ENCODE measurements around the gene LRMDA. TPM values are rescaled to one million over a fixed set of nuclear protein-coding genes. Genes with fewer than 3 reads are reported as not detected.

LRMDA gene
- total and polyA plus RNA-seq, 2 donors (not counting 1 experiment from before 2014, with no cell fraction given), result 0.12 TPM; not detected in 1

GRCh38 chr10:75647675-75648074, 216.3 kb downstream of the LRMDA start:
- Histone ChIP-seq H3K9ac (ENCODE audit: low read length) (no peak overlapping the region), H4K20me1 (ENCODE audit: control insufficient read depth, insufficient read depth, low read length, poor library complexity, severe bottlenecking) (no peaks in the 10 kb centered on the region), H3K4me2 (replicated peaks; ENCODE audit: low read depth, low read length, poor library complexity, severe bottlenecking) (no peak overlapping the region), H3K27ac (ENCODE audit: low read length in 2 of 2) (no peak overlapping the region), H3K79me2 (ENCODE audit: control insufficient read depth, insufficient read depth, low read length) (no peaks in the 10 kb centered on the region), H3K9me3 (ENCODE audit: control extremely low read depth in 1 of 3, control insufficient read depth in 2 of 3, insufficient read depth in 1 of 3, low read length in 2 of 3) (no peaks in the 10 kb centered on the region), H3K4me3 (ENCODE audit: control extremely low read depth in 1 of 5, extremely low read depth in 1 of 5, insufficient read depth in 1 of 5, low read depth in 2 of 5, low read length in 4 of 5) (no peak overlapping the region), H3K27me3 (replicated peaks in 1 of 4; ENCODE audit: control extremely low read depth in 1 of 4, control insufficient read depth in 3 of 4, insufficient read depth in 4 of 4, low read length in 3 of 4) (no peaks in the 10 kb centered on the region), H3K4me1 (ENCODE audit: control insufficient read depth in 2 of 2, insufficient read depth in 2 of 2, low read length in 2 of 2) (no peaks in the 10 kb centered on the region), H2AFZ (ENCODE audit: insufficient read depth, low read depth, low read length, poor library complexity, severe bottlenecking) (no peak overlapping the region), H3K36me3 (replicated peaks in 1 of 2; ENCODE audit: control extremely low read depth in 1 of 2, control insufficient read depth in 1 of 2, extremely low read depth in 1 of 2, insufficient read depth in 2 of 2, low read length in 1 of 2) (no peaks in the 10 kb centered on the region)
- no CpG with 5 or more reads among the region's 3 CpGs for WGBS (ENCODE audit: insufficient coverage)
- H3K9me3 Mint-ChIP-seq (ENCODE audit: insufficient read depth), result no peaks in the 10 kb centered on the region
- H3K4me3 Mint-ChIP-seq, result no peak overlapping the region
- no peak for TF ChIP-seq CTCF (IDR thresholded peaks at IDR 0.05)
- TF ChIP-seq EZH2 (IDR thresholded peaks at IDR 0.05; ENCODE audit: borderline replicate concordance, insufficient read depth, low read depth, low read length, poor library complexity, severe bottlenecking), result no peak
- DNase-seq (no peak), ATAC-seq (ENCODE audit: low read depth) (no peak)
- H3K27ac Mint-ChIP-seq, result no peak overlapping the region
- H3K27me3 Mint-ChIP-seq, result no peaks in the 10 kb centered on the region
- no peaks in the 10 kb centered on the region for H3K4me1 Mint-ChIP-seq
- CTCF ChIA-PET, result no interaction called here
- intact Hi-C loops (cut with micrococcal nuclease), result no loop called here
- POLR2A ChIA-PET, result no interaction called here

- intact Hi-C loops (cut with micrococcal nuclease), result no loop called here
- H3K4me2 ChIP-seq (replicated peaks; ENCODE audit: low read depth, low read length, poor library complexity, severe bottlenecking), result no peak overlapping the region
- no peaks in the 10 kb centered on the region for H3K4me1 Mint-ChIP-seq
- 45% methylated on average over 2 of the region's 3 CpGs for WGBS (ENCODE audit: insufficient coverage)
- no peak overlapping the region for H3K4me3 ChIP-seq (ENCODE audit: control extremely low read depth in 1 of 5, extremely low read depth in 1 of 5, insufficient read depth in 1 of 5, low read depth in 2 of 5, low read length in 4 of 5)
- H3K27me3 ChIP-seq (replicated peaks in 1 of 4; ENCODE audit: control extremely low read depth in 1 of 4, control insufficient read depth in 3 of 4, insufficient read depth in 4 of 4, low read length in 3 of 4), result no peaks in the 10 kb centered on the region
- ATAC-seq (ENCODE audit: low read depth) (no peak), DNase-seq (no peak)
- no peak overlapping the region for H3K4me3 Mint-ChIP-seq
- ChIA-PET CTCF (no interaction called here), POLR2A (no interaction called here)
- no peaks in the 10 kb centered on the region for H3K4me1 ChIP-seq (ENCODE audit: control insufficient read depth in 2 of 2, insufficient read depth in 2 of 2, low read length in 2 of 2)
- H3K27ac Mint-ChIP-seq, result no peak overlapping the region
- H2AFZ ChIP-seq (ENCODE audit: insufficient read depth, low read depth, low read length, poor library complexity, severe bottlenecking), result no peak overlapping the region
- H3K79me2 ChIP-seq (ENCODE audit: control insufficient read depth, insufficient read depth, low read length), result no peaks in the 10 kb centered on the region
- no peaks in the 10 kb centered on the region for H3K9me3 Mint-ChIP-seq (ENCODE audit: insufficient read depth)
- TF ChIP-seq EZH2 (IDR thresholded peaks at IDR 0.05; ENCODE audit: borderline replicate concordance, insufficient read depth, low read depth, low read length, poor library complexity, severe bottlenecking) (no peak), CTCF (IDR thresholded peaks at IDR 0.05) (no peak)
- no peaks in the 10 kb centered on the region for H3K9me3 ChIP-seq (ENCODE audit: control extremely low read depth in 1 of 3, control insufficient read depth in 2 of 3, insufficient read depth in 1 of 3, low read length in 2 of 3)
- H3K9ac ChIP-seq (ENCODE audit: low read length), result no peak overlapping the region
- no peaks in the 10 kb centered on the region for H3K36me3 ChIP-seq (replicated peaks in 1 of 2; ENCODE audit: control extremely low read depth in 1 of 2, control insufficient read depth in 1 of 2, extremely low read depth in 1 of 2, insufficient read depth in 2 of 2, low read length in 1 of 2)
- H4K20me1 ChIP-seq (ENCODE audit: control insufficient read depth, insufficient read depth, low read length, poor library complexity, severe bottlenecking), result no peaks in the 10 kb centered on the region
- H3K27me3 Mint-ChIP-seq, result no peaks in the 10 kb centered on the region
- no peak overlapping the region for H3K27ac ChIP-seq (ENCODE audit: low read length in 2 of 2)
These were observed 216.9 kb downstream of the LRMDA start for GRCh38 chr10:75648351-75648750.
